ENCODE data around the gene SLIT3. TPM values are rescaled to one million over a fixed set of nuclear protein-coding genes. Genes with fewer than 3 reads are reported as not detected.
"Not testable (repeated sequence)": the region's sequence is repeated elsewhere in the genome, so short reads cannot be mapped to it uniquely, and the experiment has no call there.

SLIT3 gene
- total RNA-seq, 6 experiments from 2014 or later: 0.31 to 1.2 (median 0.65) TPM

GRCh38 chr5:168646335-168646734 lies 654.6 kb downstream of the SLIT3 start:
- ATAC-seq (no peak), DNase-seq (no peak)
- no peaks in the 10 kb centered on the region for H3K27me3 ChIP-seq
- WGBS (ENCODE audit: insufficient coverage, low coverage, low lambda C conversion rate, missing lambda C conversion rate): 77% methylated on average over 5 of the region's 5 CpGs
- H3K36me3 ChIP-seq: no peaks in the 10 kb centered on the region
- no peak overlapping the region for H3K4me3 ChIP-seq
- no peaks in the 10 kb centered on the region for H3K9me3 ChIP-seq
- no peaks in the 10 kb centered on the region for H3K4me1 ChIP-seq
- intact Hi-C loops (cut with DNase I): no loop called here
- no peak for TF ChIP-seq POLR2A (IDR thresholded peaks at IDR 0.05)
- TF ChIP-seq CTCF (IDR thresholded peaks at IDR 0.05): no peak
- no peak overlapping the region for H3K27ac ChIP-seq

GRCh38 chr5:168645195-168645594 lies 655.7 kb downstream of the SLIT3 start:
- Histone ChIP-seq H3K4me1 (no peaks in the 10 kb centered on the region), H3K4me3 (no peak overlapping the region), H3K27me3 (no peaks in the 10 kb centered on the region), H3K27ac (no peak overlapping the region), H3K9me3 (no peaks in the 10 kb centered on the region), H3K36me3 (no peaks in the 10 kb centered on the region)
- ATAC-seq (no peak), DNase-seq (no peak)
- TF ChIP-seq CTCF (IDR thresholded peaks at IDR 0.05): no peak
- no peak for TF ChIP-seq POLR2A (IDR thresholded peaks at IDR 0.05)
- intact Hi-C loops (cut with DNase I): no loop called here
- WGBS (ENCODE audit: insufficient coverage, low coverage, low lambda C conversion rate, missing lambda C conversion rate): 100% methylated on average over 3 of the region's 3 CpGs

GRCh38 chr5:168642019-168642418 lies 658.9 kb downstream of the SLIT3 start:
- H3K9me3 ChIP-seq: no peaks in the 10 kb centered on the region
- H3K4me3 ChIP-seq: no peak overlapping the region
- intact Hi-C loops (cut with DNase I): no loop called here
- TF ChIP-seq POLR2A (IDR thresholded peaks at IDR 0.05) (no peak), CTCF (IDR thresholded peaks at IDR 0.05) (no peak)
- WGBS (ENCODE audit: insufficient coverage, low coverage, low lambda C conversion rate, missing lambda C conversion rate): 58% methylated on average over 1 of the region's 1 CpG
- H3K27me3 ChIP-seq: no peaks in the 10 kb centered on the region
- H3K36me3 ChIP-seq: no peaks in the 10 kb centered on the region
- ATAC-seq (no peak), DNase-seq (no peak)
- H3K4me1 ChIP-seq: no peaks in the 10 kb centered on the region
- H3K27ac ChIP-seq: no peak overlapping the region

GRCh38 chr5:168638846-168639245 lies 662.1 kb downstream of the SLIT3 start:
- H3K27me3 ChIP-seq; ATAC-seq; H3K36me3 ChIP-seq; H3K4me1 ChIP-seq; H3K4me3 ChIP-seq; intact Hi-C loops (cut with DNase I); DNase-seq; H3K27ac ChIP-seq; H3K9me3 ChIP-seq: not testable (repeated sequence)
- no CpG with 5 or more reads among the region's 3 CpGs for WGBS (ENCODE audit: insufficient coverage, low coverage, low lambda C conversion rate, missing lambda C conversion rate)

- DNase-seq: no peak
- intact Hi-C loops (cut with DNase I): no loop called here
- no peaks in the 10 kb centered on the region for H3K36me3 ChIP-seq
- WGBS (ENCODE audit: insufficient coverage, low coverage, low lambda C conversion rate, missing lambda C conversion rate): no CpG with 5 or more reads among the region's 1 CpG
- no peak overlapping the region for H3K27ac ChIP-seq
- H3K27me3 ChIP-seq: no peaks in the 10 kb centered on the region
- H3K9me3 ChIP-seq: no peaks in the 10 kb centered on the region
- no peak overlapping the region for H3K4me3 ChIP-seq
- ATAC-seq: no peak
- H3K4me1 ChIP-seq: no peaks in the 10 kb centered on the region
- no peak for TF ChIP-seq POLR2A (IDR thresholded peaks at IDR 0.05)
- no peak for TF ChIP-seq CTCF (IDR thresholded peaks at IDR 0.05)
Measured at GRCh38 chr5:168637793-168638192, 663.1 kb downstream of the SLIT3 start.

Data from right lobe of liver (tissue), 6 donors.